Immature natural killer cell (primary cell): ENCODE data around the gene CDKN2B-AS1. TPM values are rescaled to one million over a fixed set of nuclear protein-coding genes. Genes with fewer than 3 reads are reported as not detected.
"Not testable (repeated sequence)": the region's sequence is repeated elsewhere in the genome, so short reads cannot be mapped to it uniquely, and the experiment has no call there.

Experiments
- DNase-seq, 3 donors: peaks; one replicate each; pipeline ENCODE4 v3.0.0; 2022; ENCODE audit warnings: mixed read lengths in 1 of 3
- H3K27ac Mint-ChIP-seq, 6 donors: one replicate each; pipeline ENCODE4 v1.8.0; 2020; ENCODE audit warnings: mixed read lengths in 6 of 6, mild to moderate bottlenecking in 5 of 6, inconsistent platforms in 4 of 6, moderate library complexity in 3 of 6
- H3K27me3 Mint-ChIP-seq, 3 donors: one replicate each; pipeline ENCODE4 v1.8.0; 2020 to 2021; ENCODE audit warnings: low read depth in 3 of 3, mild to moderate bottlenecking in 3 of 3, mixed read lengths in 3 of 3, moderate library complexity in 3 of 3, inconsistent platforms in 1 of 3
- H3K36me3 Mint-ChIP-seq, 3 donors: one replicate each; pipeline ENCODE4 v1.8.0; 2020; ENCODE audit warnings: mixed read lengths in 3 of 3, inconsistent platforms in 2 of 3, mild to moderate bottlenecking in 2 of 3
- H3K4me1 Mint-ChIP-seq, 2 donors: one replicate each; pipeline ENCODE4 v1.8.0; 2020; ENCODE audit warnings: inconsistent platforms in 2 of 2, mild to moderate bottlenecking in 2 of 2, mixed read lengths in 2 of 2, moderate library complexity in 1 of 2
- H3K4me3 Mint-ChIP-seq, 5 donors: one replicate each; pipeline ENCODE4 v1.8.0; 2020; ENCODE audit warnings: mild to moderate bottlenecking in 5 of 5, mixed read lengths in 5 of 5, inconsistent platforms in 3 of 5, moderate library complexity in 3 of 5
- H3K9me3 Mint-ChIP-seq, 6 donors: one replicate each; pipeline ENCODE4 v1.8.0; 2020; ENCODE audit warnings: mild to moderate bottlenecking in 6 of 6, mixed read lengths in 6 of 6, inconsistent platforms in 4 of 6, moderate library complexity in 3 of 6
- polyA plus RNA-seq, 3 donors: library from polyadenylated mRNA; unstranded; fragments of 300-500 nt; fragmentation: Illumina TruSeq; gene quantifications; one replicate each; pipeline ENCODE4 v1.2.3, GENCODE V29; 2021

Gene CDKN2B-AS1
- under 1 TPM in 1 of 3 donors, not detected in 2; 0.55 TPM for polyA plus RNA-seq

DNA sequence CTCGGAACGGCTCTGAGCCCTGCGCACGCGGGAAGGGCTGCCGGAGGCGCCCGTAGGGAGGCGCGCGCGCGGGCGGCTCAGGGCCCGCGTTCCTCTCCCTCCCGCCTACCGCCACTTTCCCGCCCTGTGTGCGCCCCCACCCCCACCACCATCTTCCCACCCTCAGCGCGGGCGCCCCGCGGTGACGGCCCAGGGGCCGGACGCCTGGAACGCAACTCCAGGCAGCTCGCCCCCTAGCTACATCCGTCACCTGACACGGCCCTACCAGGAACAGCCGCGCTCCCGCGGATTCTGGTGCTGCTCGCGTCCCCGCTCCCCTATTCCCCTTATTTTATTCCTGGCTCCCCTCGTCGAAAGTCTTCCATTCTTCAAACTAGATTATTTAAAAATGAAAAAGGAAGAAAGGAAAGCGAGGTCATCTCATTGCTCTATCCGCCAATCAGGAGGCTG, at the start of gene CDKN2B-AS1:
Gene CDKN2B-AS1, plus strand, starts transcription at position 236 of the 450 bp plus-strand sequence.
- Mint-ChIP-seq H3K36me3 (peaks cover 0 to 6% (median 3%) of the 10 kb centered on the region in 3 donors), H3K27me3 (peaks cover 15 to 37% (median 24%) of the 10 kb centered on the region in 3 donors), H3K27ac (peak within 1 kb of the TSS; percentile 86 to 96 (median 92)), H3K9me3 (peaks cover 0 to 2% (median 0%) of the 10 kb centered on the region in 6 donors), H3K4me3 (peak within 1 kb of the TSS; percentile 93 to 99 (median 96)), H3K4me1 (peaks cover 26 to 30% of the 10 kb centered on the region in 2 donors)
- DNase-seq: peak in 2 of 3 donors; percentile 55 to 63

DNA sequence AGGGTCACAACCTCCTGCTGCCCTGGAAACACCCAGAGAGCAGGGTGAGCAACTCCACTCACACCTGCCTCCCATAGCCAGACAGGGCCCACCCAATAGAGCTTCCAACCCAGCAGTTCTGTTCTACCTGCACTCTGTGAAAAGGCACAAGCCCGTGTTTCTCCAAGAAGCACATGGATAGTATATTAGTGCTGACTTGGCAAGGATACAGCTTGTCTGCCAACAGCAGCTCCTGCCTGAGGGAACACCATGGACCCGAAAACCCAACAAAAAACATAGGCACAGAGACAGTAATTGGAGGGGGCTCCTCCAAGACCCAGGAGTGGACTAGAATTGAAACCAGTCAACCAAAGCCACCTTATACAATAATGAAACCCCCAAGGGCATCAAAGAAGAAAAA, 49.0 kb upstream of the CDKN2B-AS1 start:
- Mint-ChIP-seq H3K36me3 (peaks cover 0 to 3% (median 0%) of the 10 kb centered on the region in 3 donors), H3K27ac (peak overlapping the region in 1 of 6 donors; percentile 17), H3K27me3 (peaks cover 0 to 10% (median 4%) of the 10 kb centered on the region in 3 donors), H3K9me3 (peaks cover 0 to 2% (median 0%) of the 10 kb centered on the region in 6 donors), H3K4me1 (no peaks in the 10 kb centered on the region), H3K4me3 (peak overlapping the region in 1 of 5 donors; percentile 18)
- no peak for DNase-seq

DNA sequence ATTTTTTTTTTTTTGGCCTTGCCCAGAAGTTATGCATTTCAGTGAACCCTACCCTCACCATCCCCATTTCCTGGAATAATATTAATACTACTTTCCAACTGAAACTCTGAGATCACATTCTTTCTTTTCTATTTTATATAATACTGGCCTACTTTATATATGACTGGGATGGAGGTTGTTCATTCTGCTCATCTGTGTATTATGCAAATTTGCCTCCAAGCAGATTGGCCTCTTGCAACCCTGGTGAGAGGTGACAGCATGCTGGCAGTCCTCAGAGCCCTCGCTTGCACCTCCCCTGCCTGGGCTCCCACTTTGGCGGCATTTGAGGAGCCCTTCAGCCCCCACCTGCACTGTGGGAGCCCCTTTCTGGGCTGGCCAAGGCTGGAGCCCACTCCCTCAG, 35.8 kb upstream of the CDKN2B-AS1 start:
- H3K4me3 Mint-ChIP-seq: no peak overlapping the region
- H3K4me1 Mint-ChIP-seq: no peaks in the 10 kb centered on the region
- DNase-seq: no peak
- peaks cover 8 to 28% (median 11%) of the 10 kb centered on the region in 3 donors for H3K27me3 Mint-ChIP-seq
- no peak overlapping the region for H3K27ac Mint-ChIP-seq
- peaks cover 0 to 3% (median 2%) of the 10 kb centered on the region in 3 donors for H3K36me3 Mint-ChIP-seq
- H3K9me3 Mint-ChIP-seq: peaks cover 0 to 13% (median 6%) of the 10 kb centered on the region in 6 donors

DNA sequence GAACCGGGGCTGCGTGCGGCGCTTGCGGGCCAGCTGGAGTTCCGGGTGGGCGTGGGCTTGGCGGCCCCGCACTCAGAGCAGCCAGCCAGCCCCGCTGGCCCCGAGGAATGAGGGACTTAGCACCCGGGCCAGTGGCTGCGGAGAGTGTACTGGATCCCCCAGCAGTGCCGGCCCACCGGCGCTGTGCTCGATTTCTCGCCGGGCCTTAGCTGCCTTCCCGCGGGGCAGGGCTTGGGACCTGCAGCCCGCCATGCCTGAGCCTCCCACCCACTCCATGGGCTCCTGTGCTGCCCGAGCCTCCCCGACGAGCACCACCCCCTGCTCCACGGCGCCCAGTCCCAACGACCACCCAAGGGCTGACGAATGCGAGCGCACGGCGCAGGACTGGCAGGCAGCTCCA, 35.3 kb upstream of the CDKN2B-AS1 start:
- H3K27ac Mint-ChIP-seq, H3K4me3 Mint-ChIP-seq, H3K36me3 Mint-ChIP-seq, H3K4me1 Mint-ChIP-seq, DNase-seq: not testable (repeated sequence)
- Mint-ChIP-seq H3K27me3 (peaks cover 12 to 29% (median 16%) of the 10 kb centered on the region in 3 donors), H3K9me3 (peaks cover 0 to 15% (median 6%) of the 10 kb centered on the region in 6 donors)

DNA sequence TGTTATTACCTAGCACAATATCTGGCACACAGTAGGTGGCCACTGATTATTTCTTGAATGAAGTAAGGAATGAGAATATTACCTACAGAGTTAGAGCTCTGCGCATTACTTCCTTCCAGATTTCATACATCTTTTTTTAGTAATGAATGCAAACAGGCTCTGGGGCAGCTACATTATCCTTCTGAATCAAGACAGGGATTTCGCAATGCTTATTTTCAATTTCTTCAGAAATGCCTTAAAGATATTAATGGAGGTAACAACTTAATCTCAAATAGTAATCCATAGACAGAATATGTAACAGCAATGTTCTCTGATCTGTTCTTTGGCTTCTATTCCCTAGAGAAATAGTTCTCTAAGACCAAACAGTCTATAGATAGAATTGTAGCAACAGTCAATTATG, 33.0 kb upstream of the CDKN2B-AS1 start:
- peaks cover 0 to 3% (median 2%) of the 10 kb centered on the region in 3 donors for H3K36me3 Mint-ChIP-seq
- peaks cover 10 to 12% of the 10 kb centered on the region in 2 donors for H3K4me1 Mint-ChIP-seq
- no peak for DNase-seq
- no peak overlapping the region for H3K27ac Mint-ChIP-seq
- peaks cover 3 to 16% (median 8%) of the 10 kb centered on the region in 6 donors for H3K9me3 Mint-ChIP-seq
- H3K27me3 Mint-ChIP-seq: peaks cover 28 to 46% (median 31%) of the 10 kb centered on the region in 3 donors
- no peak overlapping the region for H3K4me3 Mint-ChIP-seq

DNA sequence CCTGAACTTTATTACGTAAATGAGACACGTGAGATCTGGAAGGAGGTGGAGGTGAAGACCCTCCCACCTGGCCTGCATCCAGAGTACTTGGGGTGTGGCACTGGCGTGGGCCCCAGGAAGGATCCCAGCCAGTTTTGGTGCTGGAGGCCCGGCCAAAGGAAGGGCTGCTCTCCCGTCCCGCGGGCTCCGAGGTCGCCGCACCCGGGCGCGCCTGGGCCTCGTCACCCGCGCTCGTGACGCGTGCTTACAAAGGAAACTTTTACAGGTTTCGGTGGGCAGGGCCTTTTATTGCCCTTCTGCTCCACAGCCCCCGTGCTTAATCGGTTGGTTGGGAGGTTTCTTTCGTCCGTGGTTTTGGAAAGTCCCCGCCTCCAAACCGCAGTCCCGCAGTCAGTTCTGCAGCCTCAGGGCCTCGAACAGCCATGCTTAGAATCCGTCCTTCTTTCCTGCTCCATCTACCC, 29.6 kb upstream of the CDKN2B-AS1 start:
- Mint-ChIP-seq H3K27ac (peak overlapping the region in 2 of 6 donors; percentile 22 to 23), H3K27me3 (peaks cover 50 to 80% (median 60%) of the 10 kb centered on the region in 3 donors), H3K4me1 (peaks cover 19 to 33% of the 10 kb centered on the region in 2 donors), H3K9me3 (peaks cover 9 to 39% (median 15%) of the 10 kb centered on the region in 6 donors), H3K4me3 (peak overlapping the region; percentile 43 to 79 (median 61)), H3K36me3 (peaks cover 2 to 5% (median 3%) of the 10 kb centered on the region in 3 donors)
- peak; percentile 42 to 60 (median 53) for DNase-seq

DNA sequence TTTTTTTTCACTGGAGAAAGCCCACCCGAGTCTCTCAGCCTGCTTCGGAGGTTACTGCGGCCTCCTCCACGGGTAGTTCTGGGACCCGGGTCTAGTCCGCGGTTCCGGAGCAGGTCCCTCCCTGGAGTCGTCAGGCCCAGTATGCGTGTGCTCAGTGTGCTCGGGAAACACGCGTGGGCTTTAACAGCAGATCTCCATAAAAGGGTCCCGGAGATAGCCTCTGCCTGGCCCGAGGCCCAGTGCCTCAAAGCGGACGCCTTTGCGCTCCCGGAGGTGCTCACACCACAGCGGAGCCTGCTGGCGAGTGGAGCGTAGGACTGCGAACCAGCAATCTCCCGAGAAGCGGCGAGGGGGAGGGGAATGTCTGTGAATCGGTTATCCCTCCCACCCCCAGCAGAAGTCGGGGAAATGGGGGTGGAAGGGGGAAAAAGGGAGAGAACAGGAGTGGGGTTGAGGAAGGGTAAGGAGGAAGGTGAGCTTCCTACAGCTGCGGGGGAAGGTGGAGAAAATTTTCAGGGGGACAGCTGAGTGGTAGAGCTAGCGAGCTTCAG, 29.1 kb upstream of the CDKN2B-AS1 start:
- no peak for DNase-seq
- peaks cover 56 to 83% (median 63%) of the 10 kb centered on the region in 3 donors for H3K27me3 Mint-ChIP-seq
- H3K9me3 Mint-ChIP-seq: peaks cover 9 to 42% (median 16%) of the 10 kb centered on the region in 6 donors
- peaks cover 19 to 33% of the 10 kb centered on the region in 2 donors for H3K4me1 Mint-ChIP-seq
- H3K27ac Mint-ChIP-seq: peak overlapping the region in 1 of 6 donors; percentile 23
- H3K4me3 Mint-ChIP-seq: peak overlapping the region; percentile 43 to 79 (median 61)
- peaks cover under 1 to 5% (median 1%) of the 10 kb centered on the region in 3 donors for H3K36me3 Mint-ChIP-seq

DNA sequence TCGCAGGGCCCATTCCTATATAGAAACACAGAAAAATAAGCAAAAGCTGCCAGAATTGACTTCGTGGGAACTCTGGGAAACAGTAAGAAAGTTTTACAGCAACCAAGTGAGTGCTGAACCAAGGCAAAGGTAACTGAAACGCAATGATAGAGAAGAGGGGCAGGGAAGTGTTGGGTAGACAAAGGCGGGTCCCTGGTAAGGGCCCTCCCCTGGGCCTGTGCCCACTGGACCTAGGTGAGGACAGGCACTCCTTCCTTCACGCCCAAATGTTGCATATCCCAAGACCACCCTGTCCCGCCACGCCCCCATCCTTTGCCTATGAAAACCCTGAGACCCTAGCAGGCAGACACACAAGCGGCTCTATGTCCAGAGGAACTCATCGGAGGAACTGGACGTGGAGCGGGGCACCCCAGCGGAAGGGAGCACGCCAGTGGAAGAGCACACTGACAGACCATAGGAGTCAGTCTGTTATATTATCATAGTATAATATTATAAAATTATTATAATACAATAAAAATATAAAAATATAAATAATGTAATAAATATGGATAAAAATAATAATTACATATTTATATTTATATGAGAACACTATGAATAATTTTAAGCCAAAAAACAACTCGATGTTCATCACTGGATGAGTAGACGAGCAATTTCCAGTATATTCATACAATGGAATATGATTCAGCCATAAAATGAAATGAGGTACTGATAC, 28.3 kb upstream of the CDKN2B-AS1 start:
- no peak overlapping the region for H3K27ac Mint-ChIP-seq
- H3K9me3 Mint-ChIP-seq: peaks cover 10 to 45% (median 16%) of the 10 kb centered on the region in 6 donors

DNA sequence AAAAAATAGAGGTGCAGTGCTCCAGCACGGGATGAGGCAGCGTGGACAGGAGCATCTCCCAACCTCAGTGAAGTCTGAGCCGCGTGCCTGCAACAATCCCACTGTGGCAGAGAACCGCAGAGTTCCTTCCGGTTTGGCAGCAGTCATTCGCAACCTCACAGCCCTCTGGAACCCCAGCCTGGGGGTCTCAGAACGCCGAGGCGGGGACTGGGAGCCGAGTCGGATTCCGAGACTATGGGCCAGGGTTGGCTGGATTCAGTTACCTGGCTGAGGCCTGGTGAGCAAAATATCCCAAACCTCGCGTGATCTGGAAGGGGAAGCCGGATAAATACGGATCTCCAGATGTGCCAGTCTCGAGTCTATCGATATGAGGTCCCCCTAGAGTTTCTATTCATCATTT, 27.4 kb upstream of the CDKN2B-AS1 start:
- H3K27me3 Mint-ChIP-seq: peaks cover 64 to 87% (median 72%) of the 10 kb centered on the region in 3 donors
- peaks cover 22 to 38% of the 10 kb centered on the region in 2 donors for H3K4me1 Mint-ChIP-seq
- H3K9me3 Mint-ChIP-seq: peaks cover 10 to 51% (median 15%) of the 10 kb centered on the region in 6 donors
- no peak overlapping the region for H3K27ac Mint-ChIP-seq
- peak overlapping the region in 1 of 5 donors; percentile 43 for H3K4me3 Mint-ChIP-seq
- DNase-seq: no peak
- H3K36me3 Mint-ChIP-seq: peaks cover 0 to 9% (median 0%) of the 10 kb centered on the region in 3 donors

More for the DNA sequence above, 28.3 kb upstream of the CDKN2B-AS1 start:
- H3K36me3 Mint-ChIP-seq: peaks cover 0 to 7% (median 0%) of the 10 kb centered on the region in 3 donors
- no peak for DNase-seq
- peaks cover 20 to 36% of the 10 kb centered on the region in 2 donors for H3K4me1 Mint-ChIP-seq
- H3K27me3 Mint-ChIP-seq: peaks cover 60 to 82% (median 69%) of the 10 kb centered on the region in 3 donors
- H3K4me3 Mint-ChIP-seq: peak overlapping the region in 2 of 5 donors; percentile 1 to 38

DNA sequence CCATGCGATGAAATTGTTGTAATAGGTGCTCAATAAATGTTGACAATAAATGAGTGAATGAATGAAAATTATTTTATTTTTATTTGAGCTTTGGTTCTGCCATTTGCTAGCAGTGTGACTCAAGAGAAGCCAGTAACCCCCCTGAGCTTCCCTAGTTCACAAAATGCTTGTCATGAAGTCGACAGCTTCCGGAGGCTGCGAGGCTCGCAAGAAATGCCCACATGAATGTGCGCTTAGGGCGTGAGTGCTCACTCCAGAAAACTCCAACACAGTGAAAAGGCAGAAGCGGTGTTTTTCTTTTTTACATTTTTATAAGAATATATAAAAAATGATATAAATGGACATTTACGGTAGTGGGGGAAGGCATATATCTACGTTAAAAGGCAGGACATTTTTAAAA, 26.9 kb upstream of the CDKN2B-AS1 start:
- DNase-seq: no peak
- peaks cover 22 to 38% of the 10 kb centered on the region in 2 donors for H3K4me1 Mint-ChIP-seq

DNA sequence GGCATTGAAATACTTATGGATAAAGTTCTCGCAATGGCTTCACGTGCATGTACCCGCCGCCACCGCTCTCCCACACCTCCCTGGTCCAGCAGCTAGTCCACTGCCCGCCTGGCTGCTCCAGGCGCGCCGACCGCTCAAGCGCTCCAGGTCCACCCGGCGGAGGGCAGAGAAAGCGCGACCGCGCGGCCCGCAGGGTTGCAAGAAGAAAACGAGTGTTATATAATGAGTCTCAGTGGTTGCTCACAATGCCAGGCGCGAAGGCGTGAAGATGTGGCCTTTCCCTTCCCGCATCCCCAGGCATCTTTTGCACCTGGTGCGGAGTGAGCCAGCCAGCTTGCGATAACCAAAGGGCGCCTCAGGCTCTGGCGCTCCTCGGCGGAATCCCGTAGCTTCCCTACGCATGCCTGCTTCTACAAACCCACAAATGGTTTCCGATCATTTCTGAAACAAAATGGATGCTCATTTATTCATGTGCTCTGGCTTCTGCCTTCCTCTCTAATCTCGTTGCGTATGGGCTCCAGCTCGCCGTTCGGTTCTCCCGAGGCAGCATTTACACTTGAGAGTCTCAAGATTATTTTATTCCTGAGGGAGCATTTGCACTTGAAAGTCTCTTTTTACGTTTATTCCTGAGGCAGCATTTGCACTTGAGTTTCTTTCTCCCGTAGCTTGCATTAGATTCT, 26.1 kb upstream of the CDKN2B-AS1 start:
- peaks cover 66 to 88% (median 72%) of the 10 kb centered on the region in 3 donors for H3K27me3 Mint-ChIP-seq
- DNase-seq: no peak
- H3K4me3 Mint-ChIP-seq: peak overlapping the region; percentile 0 to 58 (median 31)

More for the DNA sequence above, 26.9 kb upstream of the CDKN2B-AS1 start:
- Mint-ChIP-seq H3K27ac (no peak overlapping the region), H3K36me3 (peaks cover 0 to 9% (median 0%) of the 10 kb centered on the region in 3 donors), H3K27me3 (peaks cover 64 to 89% (median 73%) of the 10 kb centered on the region in 3 donors), H3K4me3 (peak overlapping the region in 2 of 5 donors; percentile 43 to 57), H3K9me3 (peaks cover 9 to 54% (median 15%) of the 10 kb centered on the region in 6 donors)

DNA sequence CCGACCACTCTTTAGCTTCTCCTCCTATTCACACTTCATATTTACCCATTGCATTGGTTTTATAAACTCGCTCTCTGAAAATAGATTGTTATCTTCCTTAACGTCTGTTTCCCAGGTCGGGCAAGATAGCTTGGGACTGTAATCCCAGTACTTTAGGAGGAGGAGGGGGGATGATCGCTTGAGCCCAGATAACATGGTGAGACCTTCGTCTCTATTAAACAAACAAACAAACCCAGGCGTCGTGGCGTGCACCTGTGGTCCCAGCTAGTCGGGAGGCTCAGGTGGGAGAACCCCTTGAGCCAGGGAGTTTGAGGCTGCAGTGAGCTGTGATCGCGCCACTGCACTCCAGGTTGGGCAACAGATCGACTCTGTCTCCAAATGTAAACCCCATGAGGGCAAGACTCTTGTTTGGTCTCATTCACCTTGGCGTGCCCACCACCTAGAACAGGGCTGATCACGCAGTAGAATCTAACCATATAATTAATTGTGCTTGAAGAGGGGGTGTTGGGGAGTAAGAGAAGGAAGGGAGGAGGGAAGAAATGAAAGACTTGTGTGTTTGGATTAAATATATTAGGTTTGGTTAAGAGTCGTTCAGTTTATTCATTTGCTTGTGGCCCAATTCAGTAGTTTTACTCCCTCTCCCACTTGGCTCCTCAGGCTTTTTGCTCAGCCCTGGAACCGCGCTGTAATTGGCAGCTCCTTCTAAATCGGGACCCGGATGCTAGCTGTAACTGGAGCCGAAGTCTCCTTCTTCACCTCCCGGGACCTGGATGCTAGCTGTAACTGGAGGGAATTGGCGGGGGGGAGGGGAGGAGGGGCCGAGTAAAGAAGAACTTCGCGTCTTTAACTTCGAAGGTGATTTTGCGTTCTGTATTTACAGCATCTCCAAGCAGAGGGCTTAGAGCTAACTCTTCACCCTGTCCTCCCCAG, 25.3 kb upstream of the CDKN2B-AS1 start:
- Mint-ChIP-seq H3K4me1 (peaks cover 25 to 45% of the 10 kb centered on the region in 2 donors), H3K9me3 (peaks cover 0 to 41% (median 11%) of the 10 kb centered on the region in 6 donors), H3K36me3 (peaks cover 0 to 9% (median 0%) of the 10 kb centered on the region in 3 donors), H3K27ac (peak overlapping the region in 1 of 6 donors; percentile 39), H3K27me3 (peaks cover 63 to 89% (median 68%) of the 10 kb centered on the region in 3 donors), H3K4me3 (peak overlapping the region in 3 of 5 donors; percentile 0 to 36 (median 8))
- DNase-seq: no peak

More for the DNA sequence above, 26.1 kb upstream of the CDKN2B-AS1 start:
- H3K9me3 Mint-ChIP-seq: peaks cover 5 to 46% (median 12%) of the 10 kb centered on the region in 6 donors
- H3K36me3 Mint-ChIP-seq: peaks cover 0 to 9% (median 0%) of the 10 kb centered on the region in 3 donors
- H3K4me1 Mint-ChIP-seq: peaks cover 22 to 41% of the 10 kb centered on the region in 2 donors
- H3K27ac Mint-ChIP-seq: peak overlapping the region in 1 of 6 donors; percentile 39
